HG02884 (cell line): Measurements from ENCODE around the gene DDX49.

Experiments
- ATAC-seq: cut with Tn5 transposase; IDR thresholded peaks from one replicate; pipeline ENCODE4 v1.9.1; 2021; ENCODE audit warnings: mild to moderate bottlenecking, moderate library complexity; ENCODE audit not compliant: unreplicated experiment

Gene DDX49

DNA sequence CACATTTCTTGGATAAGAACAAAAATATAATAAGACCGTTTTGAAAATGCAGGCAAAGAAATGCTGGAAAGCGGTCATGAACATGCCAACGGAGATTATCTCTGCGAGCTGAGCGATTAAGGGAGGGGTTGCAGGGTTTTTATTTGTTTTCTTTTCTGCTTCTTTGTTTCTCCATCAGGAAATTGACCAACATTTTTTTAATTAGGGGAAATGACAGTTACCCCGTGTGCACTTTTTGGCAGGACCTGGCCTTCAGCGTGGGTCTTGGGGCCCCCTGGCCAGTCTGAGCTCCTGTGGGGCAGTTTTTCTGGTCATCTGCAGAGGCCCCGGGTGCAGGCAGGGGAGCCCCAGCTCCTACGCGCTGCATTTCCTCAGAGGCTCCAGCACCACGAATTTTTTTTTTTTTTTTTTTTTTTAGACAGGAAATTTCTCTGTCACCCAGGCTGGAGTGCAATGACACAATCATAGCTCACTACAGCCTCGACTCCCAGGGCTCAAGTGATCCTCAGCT lies 52.8 kb downstream of the DDX49 start:
- ATAC-seq, result no peak

DNA sequence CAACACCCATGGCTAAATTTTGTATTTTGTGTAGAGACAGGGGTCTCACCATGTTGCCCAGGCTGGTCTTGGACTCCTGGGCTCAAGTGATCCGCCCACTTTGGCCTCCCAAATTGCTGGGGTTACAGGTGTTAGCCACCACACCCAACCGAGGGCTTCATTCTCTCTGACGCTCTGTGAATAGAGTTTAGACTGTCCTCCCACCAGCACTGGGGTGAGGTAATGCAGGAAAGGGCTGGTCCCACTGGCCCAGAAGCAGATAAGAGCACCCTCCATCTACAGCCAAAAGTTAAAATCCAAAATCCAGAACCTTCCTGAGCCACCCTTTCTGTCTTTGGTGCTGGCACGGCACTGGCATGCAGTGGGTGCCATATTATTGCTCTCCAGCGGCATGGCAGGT lies 53.3 kb downstream of the DDX49 start:
- no peak for ATAC-seq

DNA sequence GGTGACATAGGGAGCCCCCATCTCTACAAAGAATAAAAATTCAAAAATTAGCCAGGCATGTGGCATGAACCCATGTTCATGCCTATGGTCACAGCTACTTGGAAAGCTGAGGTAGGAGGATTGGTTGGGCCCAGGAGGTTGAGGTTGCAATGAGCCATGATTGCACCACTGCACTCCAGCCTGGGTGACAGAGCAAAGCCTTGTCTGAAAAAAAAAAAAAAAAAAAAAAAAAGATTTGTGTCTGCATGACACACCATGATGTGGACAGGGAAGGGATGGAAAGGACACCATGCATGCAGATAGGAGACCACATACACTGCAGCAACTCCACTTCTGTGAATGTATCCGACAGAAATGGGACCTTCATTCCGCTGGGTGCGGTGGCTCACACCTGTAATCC lies 55.5 kb downstream of the DDX49 start:
- no peak for ATAC-seq

DNA sequence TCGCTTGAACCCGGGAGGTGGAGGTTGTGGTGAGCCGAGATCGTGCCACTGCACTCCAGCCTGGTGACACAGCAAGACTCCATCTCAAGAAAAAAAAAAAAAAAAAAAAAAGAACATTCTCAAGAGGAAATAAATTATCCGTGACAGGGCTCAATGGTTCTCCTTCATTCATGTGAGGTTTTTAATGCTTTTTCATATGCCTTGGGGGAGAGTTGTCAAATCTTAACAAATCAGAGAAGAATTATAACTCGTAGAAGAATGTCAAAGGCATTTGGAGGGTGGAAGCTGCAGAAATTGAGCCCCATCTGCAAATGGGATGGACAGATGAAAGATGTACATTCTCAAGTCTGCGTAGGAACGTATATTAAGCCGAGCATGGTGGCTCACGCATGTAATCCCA lies 56.4 kb downstream of the DDX49 start:
- ATAC-seq, result no peak
